HG03571 (cell line): ENCODE data around the gene TPCN2.

Source experiments
- ATAC-seq: cut with Tn5 transposase; IDR thresholded peaks from one replicate; pipeline ENCODE4 v1.9.1; 2021; ENCODE audit not compliant: unreplicated experiment

The TPCN2 gene

DNA sequence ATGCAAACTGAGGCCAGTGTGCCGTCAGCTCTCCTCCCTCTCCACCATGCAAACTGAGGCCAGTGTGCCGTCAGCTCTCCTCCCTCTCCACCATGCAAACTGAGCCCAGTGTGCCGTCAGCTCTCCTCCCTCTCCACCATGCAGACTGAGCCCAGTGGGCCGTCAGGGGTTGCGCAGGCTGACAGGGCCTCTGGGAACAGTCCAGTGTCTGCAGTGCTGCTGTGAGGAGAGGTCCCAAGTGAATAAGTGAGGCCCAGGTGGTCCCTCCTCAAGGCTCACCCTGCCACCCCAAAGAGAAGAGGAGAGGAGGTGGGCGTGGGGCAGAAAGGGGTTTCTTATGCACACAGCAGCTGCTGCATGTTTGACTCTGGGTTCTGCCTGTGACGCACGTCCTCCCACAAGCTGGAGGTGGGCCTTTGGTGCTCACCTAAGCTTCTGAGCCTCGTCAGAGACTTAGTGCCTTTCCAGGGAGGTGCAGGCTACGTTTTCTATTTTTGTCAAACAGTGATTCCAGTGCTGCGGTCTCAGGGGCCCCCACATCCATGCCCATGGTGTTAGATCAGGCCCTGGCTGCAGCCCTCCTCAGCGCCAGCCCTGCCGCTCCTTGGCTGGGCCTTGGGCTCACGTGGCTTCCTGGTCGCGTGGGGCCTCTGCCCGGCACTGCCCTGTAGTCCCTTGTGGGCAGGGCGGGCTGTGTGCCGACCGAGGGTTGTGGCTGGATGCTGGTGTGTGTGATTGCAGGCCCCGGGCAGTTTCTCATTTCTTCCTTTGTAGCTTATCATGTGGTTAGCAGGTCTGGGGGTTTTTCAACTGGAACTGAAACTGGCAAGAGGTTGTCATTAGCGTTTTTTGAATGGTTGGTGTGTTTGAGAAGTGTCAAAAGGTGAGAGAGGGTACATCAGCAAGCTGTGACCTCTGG is 7.1 kb downstream of the TPCN2 start:
- peak; percentile 82 for ATAC-seq

DNA sequence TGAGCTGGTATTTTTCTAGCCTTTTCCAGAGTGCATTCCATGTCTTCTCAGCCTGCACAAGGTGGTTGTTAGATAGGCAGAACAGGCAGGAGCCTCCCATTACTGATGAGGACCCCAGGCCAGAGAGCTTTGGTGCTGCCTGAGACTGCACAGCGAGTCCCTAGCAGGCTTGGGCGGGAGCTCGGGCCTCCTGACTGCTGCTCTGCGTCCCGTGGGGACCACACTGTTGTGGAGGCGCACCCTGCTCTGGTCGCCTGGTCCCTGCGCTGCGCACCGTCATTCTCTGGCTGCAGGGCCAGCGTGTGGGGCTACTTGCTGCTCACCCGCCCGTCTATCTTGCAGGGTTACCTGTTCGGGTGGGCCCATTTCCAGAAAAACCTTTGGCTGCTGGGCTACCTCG is 8.5 kb downstream of the TPCN2 start:
- no peak for ATAC-seq

DNA sequence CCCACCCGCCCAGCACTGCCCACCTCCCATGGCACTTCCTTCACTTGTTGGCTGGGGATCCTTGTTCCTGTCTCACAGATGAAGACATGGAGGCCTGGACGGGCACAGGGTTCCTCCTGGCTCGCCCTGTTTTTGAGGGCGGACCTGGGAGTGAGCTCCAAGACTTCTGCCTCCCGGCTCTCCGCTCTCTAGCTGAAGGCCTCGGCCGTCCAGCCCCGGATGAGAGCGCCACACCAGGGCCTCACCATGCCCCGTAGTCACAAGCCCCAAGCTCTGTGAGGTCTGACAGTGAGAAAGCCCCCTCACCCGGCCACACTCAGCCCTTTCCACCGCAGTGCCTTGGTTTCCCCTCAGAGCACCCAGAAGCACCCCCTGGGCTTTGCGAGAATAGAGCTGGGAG is 9.1 kb downstream of the TPCN2 start:
- no peak for ATAC-seq

DNA sequence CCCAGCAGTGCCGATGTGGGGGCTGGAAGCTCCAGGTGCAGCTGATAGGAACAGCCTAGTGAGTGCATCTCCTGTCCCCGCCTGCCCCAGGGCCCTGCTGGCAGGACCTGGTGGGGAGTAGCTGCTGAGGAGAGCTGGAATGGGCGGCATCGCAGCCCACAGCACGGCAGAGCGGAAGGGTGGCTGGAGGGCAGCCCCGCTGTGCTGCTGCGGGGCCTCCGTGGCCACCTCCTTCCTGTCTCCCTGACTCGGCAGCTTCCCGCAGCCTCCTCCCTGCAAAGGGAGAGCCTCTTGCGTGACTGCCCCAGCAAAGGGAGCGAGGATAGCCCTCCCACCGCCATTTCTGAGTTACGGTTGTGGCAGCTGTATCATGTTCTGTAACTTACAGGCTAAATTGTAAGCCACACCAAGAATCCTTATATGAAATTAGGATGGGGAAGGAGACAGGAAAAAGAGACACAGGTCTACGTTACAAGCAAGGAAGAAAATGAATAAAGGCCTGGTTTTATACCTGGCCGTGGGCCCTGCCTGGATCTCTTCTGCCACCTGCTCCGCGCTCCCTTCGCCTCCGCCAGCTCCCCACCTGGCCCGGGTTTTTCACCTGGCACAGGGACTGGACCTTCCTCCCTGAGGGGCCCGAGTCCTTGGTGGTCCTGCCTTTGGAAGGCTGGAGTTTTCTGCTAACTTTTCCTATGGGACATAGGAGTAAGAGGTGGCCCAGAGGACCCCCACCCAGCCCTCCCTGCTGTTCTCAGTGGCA is 10.0 kb downstream of the TPCN2 start:
- ATAC-seq, result no peak

DNA sequence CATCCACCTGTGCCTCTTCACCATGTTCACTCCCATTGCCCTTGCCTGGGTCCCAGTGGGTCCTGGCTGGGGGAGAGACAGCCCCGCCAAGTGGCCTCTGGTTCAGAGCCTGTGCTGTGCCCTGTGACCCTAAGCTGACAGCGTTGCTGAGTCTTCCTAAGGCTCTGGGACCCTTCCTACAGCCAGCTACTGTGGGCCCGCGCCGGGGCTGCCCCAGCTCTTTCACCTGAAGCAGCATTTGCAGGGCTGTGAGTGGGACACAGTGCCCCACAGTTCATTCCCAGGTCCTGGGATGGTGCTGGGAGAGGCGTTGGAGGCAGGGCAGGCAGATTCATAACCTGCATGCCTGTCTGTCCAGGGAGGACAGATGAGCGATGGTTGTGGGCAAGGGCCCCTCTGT is 10.7 kb downstream of the TPCN2 start:
- no peak for ATAC-seq

DNA sequence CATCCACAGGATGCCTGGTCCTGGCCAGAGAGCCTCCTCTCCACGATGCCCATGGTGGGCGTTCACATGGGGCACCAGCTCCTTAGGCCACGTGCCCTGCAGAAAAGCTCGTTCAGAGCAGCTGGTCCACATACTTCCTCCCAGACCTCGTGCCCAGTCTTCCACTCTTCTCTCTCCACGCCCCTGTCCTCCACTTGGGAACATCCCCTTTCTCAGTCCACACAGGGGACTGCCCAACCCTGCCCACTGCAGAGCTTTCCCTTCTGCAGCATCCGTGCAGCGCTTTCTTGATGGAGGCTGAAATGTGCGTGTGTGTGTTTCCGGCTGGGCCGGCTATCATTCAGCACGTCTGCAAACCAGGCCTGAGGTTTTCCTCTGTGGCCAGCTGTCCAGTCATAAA is 11.3 kb downstream of the TPCN2 start:
- ATAC-seq, result no peak

DNA sequence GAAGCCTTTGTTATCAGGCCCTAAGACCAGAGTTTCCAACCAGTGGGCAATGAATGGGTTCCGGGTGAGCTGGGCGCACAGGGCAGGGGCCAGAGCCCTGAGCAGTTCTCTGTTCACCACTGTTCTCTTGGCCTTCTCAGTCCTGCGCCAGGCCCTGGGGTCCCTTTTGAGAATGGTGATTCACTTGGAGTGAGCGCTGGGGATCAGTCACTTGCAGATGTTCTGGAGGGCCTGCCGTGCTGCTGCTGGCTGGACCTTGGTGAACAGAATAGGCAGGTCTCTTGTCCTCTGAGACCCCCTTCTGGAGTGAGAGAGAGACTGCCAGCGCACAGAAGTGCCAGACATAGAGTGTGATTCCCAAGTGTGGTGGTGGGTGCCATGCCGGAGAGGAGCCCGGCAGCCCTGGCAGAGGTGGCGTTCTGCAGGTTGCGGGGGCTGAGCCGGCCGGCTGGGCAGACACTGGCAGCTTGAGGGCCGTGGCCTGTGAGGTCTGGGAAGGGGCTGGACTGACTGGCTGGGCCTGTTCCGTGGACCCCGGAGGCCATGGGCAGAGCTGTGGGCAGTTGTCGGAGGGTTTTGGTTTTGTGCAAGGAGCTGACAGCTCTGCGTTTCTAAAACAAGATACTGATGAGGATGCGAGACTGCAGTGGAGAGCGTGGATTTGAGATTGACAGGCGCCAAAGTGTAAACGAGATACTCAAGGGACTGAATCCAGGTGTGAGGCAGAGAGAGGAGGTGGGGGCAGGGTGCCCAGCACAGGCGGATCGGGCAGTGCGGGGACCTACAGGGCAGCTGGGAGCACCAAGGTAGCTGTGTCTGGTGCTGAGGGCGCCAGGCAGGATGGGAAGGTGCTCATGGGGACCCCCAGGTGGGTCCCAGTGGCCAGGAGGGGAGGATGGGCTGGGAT is 12.3 kb downstream of the TPCN2 start:
- no peak for ATAC-seq

DNA sequence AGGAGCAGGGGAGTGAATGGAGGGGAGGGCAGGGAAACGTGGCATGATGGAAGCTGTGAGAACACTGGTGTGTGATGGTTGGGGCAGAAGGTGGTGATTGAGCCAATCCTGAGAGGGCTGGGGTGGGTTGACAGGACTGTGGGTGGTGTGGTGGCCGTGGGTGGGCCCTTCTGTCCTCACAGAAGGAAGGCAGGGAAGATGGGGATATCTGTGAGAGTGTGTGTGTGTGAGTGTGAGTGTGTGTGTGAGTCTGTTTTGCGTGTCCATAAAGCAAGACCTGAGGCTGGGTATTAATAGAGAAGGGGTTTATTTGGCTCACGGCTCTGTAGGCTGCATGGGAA is 13.0 kb downstream of the TPCN2 start:
- no peak for ATAC-seq

DNA sequence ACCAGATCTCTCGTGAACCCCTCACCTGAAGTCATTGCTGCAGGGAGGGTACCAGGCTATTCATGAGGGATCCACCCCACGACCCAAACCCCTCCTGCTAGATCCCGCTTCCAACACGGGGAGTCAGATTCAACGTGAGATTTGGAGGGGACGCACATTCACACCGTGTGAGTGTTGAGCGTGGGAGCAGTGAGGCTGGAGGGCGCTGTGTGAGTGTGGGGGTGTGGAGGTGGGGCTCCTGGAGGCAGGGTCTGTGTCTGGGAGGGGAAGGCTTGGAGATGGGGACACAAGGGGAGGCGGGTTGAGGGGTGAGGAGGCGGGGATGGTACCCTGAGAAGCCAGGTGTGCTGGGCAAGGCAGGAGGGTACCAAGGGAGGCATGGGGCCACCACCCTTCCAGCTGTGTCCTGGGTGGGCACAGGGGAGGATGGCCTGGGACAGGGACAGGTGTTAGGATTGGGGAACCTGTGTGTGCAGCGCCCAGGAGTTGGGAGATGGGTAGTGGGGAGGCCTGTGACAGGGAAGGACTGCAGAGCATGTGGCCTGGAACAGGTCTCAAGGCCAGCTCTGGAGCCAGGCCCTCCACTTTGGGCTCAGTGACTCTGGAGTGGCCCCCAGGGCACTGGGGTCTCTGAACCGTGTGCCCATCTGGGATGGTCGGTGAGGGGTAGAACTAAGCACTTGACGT is 13.6 kb downstream of the TPCN2 start:
- no peak for ATAC-seq

DNA sequence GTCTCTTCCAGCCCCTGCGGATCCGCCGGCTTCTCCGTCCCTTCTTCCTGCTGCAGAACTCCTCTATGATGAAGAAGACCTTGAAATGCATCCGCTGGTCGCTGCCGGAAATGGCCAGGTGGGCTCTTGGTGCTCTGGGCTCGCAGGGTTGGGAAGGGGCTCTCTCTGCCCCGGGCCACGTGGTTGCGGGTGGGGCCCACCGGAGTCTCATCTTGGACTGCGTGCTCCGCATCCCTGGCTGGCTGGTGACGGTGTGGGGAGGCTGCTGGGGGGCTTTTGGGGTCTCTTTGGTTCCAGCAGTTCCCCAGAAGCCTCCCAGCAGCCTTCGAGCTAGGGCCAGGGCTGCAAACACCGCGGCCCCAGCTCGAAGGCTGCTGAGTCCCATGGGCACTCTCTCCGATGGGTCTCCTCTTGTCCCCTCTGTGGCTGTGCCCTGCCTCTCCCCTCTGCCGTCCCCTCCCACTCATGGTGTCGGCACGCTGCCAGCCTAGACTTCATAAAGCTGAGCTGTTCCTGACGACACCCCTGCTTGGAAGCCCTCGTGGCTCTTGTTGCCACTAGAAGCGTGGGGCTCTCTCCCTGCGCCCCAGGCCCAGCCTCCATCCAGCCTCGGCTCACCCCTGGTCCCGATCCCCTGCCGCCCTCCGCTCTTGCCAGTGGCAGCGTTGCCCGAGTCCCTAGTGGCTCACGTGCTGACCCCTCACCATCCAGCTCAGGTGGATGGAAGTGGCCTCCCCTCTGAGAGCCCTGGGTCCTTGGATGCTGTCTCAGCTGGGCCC is 14.3 kb downstream of the TPCN2 start:
- ATAC-seq, result no peak

DNA sequence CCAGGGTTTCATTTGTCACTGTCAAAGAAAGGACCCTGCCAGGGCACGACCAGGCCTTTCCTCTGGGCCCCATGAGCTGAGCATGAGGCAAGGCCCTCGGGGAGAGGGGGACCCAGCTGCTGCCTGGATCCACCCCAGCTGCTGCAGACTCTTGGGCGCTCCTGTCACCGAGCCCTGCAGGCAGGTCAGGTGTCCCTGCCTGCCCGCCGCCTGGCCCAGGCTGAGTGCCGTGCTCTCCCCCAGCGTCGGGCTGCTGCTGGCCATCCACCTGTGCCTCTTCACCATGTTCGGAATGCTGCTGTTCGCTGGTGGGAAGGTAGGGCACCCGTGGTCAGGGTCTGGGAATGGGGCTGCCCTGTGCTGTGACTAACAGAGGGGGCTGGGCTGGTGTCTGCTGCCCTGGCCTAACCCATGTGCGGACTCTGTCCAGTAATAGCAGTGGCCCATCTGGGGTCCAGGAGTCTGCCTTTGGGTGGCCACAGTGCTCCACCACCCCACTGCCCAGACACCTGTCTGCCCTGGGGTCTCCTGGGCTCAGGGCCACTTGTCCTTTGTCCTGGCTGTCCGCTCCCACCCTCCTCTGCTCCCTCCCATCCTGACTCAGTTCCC is 15.0 kb downstream of the TPCN2 start:
- no peak for ATAC-seq

DNA sequence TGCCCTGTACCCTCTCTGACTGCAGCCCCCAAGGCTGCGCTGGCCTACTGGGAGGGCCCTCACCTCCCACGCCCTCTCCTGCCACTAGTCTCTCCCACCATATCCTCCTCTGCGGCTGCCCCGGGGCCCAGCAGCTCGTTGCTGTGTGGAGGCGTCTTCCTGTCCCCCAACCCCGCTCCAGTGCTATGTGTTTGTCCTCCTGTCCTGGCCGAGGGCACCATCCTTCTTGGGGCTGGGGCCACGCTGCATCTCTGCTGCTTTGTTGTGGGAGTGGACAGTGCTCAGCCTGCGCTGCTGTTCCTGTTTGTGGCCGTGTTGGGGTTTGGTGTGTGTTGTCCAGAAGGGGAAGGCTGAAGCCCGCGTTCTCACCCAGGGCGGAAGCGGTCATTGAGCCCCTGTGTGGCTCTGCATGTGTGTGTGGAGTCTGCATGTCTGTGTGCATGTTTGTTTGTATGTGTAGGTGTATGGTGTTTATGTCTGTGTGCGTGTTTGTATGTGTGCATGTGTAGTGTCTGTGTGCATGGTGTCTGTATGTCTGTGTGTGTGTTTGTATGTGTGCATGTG is 15.7 kb downstream of the TPCN2 start:
- no peak for ATAC-seq

DNA sequence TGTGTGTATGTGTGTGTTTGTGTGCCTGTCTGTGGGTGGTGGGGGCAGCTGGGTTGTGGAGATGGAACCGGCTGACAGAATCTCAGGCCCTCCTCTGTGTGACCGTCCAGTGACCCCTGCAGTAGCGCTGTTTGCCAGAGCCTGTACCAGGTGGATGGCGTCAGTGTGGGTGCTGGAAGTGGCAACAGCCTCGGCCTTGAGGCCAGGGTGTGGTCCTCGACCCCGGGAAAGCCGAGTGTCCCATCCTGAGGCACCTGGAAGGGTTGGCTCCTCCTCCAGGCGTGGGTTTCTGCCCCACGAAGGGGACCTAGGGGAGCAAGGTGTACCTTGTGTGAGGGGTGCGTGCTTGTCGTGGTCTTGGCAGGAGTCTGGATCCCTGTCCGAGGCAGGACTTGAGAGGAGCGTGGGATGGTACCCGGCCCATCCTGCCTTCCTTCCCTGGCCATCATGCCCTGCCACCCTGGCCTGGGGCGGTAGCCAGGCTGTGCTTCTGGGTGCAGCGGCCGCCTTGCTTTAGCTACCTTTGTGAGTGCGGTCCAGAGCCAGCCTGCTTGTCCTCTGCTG is 16.5 kb downstream of the TPCN2 start:
- no peak for ATAC-seq

DNA sequence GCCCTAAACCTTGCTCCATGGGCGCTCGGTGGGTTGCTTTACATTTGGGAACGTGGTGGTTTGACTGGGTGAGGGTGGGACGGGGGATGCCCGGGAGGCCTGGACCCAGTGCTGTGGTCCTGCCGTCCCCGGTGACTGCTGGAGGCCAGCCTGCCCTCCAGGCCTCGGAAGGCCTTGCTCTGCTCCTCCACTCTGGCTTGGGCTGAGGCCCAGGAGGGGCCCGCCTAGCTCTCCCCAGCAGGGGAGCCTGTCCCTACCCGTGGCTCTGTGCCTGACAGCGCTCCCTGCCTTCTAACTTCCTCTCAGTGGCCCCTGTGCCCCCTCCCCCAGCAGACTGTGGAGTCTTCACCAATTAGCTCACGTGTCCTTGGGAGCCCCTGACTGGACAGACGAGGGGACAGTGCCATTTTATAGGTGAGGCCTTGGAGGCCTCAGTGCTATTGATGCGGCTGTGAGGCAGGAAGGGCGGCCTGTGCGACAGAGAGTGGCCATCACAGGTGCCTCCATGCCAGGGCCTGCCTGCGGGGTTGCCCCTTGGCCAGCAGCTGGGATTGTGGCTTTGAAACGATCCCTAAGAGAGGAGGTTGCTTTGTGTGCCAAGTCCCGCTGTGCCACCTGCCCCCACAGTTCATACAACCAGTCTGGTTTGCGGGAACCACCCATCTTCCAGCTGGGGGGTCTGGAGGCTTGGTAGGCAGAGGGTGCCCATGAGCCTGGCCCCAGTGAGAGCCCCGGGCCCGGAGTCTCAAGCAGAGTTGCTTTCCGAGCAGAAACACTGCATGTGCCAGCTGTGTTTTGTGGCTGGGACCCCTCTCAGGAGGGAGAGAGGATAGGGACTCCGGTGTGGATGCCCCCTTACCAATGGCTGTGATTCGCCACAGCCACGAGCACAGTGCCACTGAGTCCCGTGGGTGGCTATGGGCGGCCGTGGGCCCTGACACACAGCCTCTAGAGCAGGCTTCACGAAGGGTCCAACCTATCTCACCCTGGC is 17.7 kb downstream of the TPCN2 start:
- no peak for ATAC-seq

DNA sequence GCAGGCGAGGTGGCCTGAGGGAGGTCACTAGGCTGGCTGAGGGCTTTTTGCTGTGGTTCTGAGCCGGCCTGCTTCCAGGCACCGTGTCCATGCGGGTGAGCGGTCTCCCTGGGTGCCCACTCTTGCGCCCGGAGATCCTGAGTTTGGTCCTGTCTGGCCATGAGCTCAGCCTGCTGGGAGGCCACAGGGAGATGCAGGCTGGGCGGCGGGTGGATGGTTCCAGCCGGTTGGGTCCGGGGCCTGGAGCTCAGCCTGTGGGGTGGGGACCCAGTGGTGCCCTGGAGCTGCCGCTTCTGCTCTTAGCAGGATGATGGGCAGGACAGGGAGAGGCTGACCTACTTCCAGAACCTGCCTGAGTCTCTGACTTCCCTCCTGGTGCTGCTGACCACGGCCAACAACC is 18.5 kb downstream of the TPCN2 start:
- ATAC-seq, result no peak

DNA sequence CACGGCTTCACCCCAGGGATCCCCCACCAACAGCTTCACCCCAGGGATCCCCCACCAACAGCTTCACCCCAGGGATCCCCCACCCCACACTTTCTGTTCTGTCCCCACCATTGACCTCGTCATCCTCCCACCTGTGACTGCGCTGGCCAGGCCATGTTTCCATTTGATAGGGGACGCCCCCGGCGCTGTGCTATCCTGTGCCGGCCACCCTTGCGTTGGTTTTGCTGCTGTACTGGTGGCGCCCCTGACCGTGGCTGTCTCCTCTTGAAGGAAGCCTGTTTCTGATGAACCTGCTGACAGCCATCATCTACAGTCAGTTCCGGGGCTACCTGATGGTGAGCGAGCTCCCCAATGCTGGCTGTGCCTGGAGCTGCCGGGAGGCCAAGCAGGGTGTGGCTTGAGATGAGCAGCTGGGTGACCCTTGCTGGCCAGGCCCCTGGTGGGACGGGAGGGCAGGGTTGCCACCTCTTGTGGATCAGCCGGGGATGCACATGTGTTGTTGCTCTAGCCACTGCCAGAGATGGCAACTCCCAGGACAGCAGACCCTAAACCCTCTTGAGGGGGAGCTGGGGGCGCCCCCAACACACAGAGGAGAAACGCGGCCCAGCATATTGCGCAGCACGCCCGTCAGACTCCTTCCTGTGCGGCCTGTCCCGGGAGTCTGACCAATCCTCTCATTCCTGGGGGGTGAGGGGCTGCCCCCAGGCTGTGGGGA is 22.5 kb downstream of the TPCN2 start:
- ATAC-seq, result no peak

DNA sequence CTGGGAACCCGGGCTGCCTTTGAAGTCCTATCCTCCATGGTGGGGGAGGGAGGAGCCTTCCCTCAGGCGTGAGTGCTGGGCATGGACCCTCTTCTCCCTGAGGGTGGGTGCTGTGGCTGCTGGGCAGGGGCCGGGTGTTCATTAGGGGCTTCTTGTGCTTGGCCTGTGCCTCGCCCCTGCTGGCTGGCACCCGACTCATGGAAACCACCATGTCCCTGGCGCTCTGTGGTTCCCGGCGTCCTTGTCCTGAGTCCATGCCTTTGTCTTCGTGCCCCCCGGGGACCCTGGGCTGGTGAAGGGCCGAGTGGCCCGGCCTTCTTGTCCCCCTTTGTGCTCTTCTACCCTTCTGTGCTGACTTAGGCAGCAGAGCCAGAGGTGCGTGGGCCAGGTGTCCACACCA is 23.2 kb downstream of the TPCN2 start:
- ATAC-seq, result no peak
